HG02759 (cell line): ENCODE data around the gene FHOD3.

Experiments
- ATAC-seq: cut with Tn5 transposase; IDR thresholded peaks from one replicate; pipeline ENCODE4 v1.9.1; 2021; ENCODE audit warnings: mild to moderate bottlenecking, moderate library complexity; ENCODE audit not compliant: unreplicated experiment

Gene FHOD3

GRCh38 chr18:36295880-36296301, 1.6 kb upstream of the FHOD3 start:
- ATAC-seq, result no peak

DNA sequence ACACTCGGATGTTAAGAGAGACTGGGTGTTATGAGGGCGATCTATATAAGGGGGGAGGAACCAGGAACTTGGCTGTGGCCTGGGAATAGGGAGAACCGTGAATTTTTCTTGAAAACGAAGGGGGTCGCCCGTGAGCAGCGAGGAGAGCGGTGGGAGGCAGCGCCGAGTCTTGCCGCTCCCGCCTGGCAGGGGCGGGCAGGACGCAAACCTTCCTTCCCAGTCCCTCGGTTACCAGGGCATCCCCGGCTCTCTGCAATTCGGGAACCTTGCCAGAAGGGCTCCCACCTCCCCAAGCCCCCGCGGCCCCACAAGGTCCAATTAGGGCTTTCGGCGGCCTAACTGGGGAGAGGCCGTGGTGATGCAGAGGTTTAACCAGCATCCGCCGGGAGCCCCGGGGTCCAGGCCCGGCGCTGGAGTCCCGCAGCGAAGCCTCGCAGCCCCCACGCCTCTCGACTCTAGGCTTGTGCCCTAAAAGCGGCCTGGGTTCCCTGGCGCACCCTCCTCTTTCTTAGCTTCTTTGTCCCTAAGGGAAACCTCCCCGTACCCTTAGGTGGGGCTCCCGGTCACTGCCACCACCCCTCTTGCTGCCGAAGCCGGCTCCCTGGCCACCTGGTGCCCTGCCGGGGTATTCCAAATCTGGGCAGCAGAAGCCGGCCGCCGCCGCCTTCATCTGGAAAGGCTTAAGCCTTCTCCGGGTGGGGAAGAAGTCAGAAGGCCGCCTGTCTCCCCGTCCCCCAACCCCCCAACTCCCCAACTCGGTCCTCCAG, 680 bp upstream of the FHOD3 start:
- ATAC-seq, result peak; percentile 20

DNA sequence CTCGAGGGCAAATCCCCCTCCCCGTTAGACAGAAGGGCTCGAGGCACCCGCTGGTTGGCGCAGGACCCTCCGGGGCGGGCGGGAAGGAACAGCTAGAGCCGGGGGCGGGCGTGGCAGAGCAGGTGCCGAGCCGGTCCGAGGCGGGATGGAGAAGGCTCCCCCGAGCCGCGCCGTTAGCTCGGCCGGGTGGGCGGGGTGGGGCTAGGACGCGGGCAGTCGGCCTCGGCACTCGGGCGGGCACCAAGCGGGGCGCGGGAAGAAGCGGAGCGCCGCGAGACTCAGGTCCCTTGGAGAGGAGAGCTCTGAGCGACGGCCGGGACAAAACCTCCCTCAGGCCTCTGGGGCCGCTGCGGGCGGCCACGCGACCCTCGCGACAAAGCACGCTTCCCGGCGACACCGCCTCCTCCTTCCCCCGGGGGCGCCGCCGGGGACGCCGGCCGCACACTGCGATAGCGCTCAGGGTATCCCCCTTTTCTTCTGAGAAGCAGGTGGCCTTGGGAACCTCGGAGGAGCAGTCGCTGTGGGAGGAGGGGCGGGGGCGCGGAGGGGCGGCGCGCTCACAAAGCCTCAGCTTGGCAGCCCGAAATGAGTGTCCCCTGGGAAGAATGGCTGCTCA, 721 bp downstream of the FHOD3 start:
- peak; percentile 33 for ATAC-seq

- no peak for ATAC-seq
Observed at GRCh38 chr18:36299015-36299414, 1.5 kb downstream of the FHOD3 start.

GRCh38 chr18:36300211-36300610, 2.7 kb downstream of the FHOD3 start:
- no peak for ATAC-seq

GRCh38 chr18:36301884-36302283, 4.4 kb downstream of the FHOD3 start:
- ATAC-seq, result no peak

DNA sequence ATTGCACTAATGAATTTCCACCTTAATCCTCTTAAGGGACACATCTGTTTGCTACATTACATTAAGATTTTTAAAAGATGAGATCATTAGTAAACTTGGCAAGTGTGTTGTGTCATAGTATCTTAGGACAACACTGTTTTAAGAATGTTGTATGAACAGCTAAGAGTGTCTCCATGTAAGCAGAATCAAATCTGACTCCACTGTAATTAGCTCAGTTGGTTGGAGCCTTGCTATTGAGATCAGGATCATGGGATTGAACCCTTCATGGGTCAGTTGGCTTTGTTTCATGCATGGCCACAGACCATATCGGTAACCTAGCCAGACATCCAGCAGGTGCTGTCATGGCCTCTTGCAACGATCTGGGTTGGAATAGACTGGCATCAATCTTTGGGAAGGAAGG, 5.2 kb downstream of the FHOD3 start:
- ATAC-seq, result no peak

- ATAC-seq, result no peak
Observed at GRCh38 chr18:36303211-36303844, 5.8 kb downstream of the FHOD3 start.

DNA sequence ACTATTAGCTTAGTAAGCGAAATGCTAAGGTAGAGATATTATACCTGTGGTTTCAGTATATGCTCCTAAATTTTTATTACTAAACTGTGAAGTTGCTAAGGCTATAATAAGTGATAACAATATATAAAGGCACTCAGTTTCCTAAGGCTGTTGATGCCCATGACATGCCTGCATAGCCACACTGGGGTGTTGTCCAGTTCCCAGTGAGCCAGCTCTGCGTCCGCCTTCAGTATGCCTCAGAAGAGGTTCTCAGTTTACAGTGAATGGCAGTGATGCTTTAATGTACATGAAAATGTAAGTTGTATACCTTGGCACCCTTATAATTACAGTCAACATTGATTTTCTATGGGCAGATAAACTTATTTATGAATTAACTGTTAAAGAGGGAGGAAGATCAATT, 7.2 kb downstream of the FHOD3 start:
- no peak for ATAC-seq

DNA sequence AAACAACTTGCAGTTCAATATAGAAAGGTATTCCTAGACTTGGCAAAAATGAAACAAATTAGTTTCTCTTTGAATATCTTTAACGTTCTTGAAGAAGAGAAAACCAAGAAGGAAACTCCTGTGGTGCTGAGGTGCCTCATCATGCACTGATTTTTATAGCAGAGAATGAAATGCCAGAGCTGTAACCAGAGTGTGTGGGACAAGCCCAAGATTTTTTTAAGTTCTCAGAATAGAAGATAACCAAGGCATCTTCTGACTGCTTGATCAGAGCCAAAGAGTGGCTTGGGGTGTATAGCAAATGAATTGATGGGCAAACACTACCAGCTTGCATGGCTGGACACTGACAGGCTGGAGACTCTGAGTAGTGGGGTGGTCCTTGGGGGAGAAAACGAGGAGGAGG, 7.9 kb downstream of the FHOD3 start:
- ATAC-seq, result no peak

DNA sequence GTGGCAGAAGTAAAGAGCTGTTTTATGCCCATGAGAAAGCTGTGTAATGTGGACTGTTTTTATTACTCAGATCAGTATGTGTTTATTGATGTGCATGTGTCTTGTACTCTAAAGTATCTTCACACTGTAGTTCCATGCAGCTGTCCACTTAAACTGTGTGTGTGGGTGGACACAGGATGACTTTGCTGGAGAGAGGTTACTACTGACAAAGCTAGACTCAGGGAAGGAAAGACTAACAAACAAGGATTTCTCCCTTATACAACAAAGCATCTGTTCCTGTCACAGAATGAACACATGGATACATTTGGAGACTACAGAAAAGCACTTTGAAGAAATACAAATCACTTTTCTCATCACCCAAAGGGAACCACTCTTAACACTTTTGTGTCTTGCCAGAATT, 10.0 kb downstream of the FHOD3 start:
- ATAC-seq, result no peak

DNA sequence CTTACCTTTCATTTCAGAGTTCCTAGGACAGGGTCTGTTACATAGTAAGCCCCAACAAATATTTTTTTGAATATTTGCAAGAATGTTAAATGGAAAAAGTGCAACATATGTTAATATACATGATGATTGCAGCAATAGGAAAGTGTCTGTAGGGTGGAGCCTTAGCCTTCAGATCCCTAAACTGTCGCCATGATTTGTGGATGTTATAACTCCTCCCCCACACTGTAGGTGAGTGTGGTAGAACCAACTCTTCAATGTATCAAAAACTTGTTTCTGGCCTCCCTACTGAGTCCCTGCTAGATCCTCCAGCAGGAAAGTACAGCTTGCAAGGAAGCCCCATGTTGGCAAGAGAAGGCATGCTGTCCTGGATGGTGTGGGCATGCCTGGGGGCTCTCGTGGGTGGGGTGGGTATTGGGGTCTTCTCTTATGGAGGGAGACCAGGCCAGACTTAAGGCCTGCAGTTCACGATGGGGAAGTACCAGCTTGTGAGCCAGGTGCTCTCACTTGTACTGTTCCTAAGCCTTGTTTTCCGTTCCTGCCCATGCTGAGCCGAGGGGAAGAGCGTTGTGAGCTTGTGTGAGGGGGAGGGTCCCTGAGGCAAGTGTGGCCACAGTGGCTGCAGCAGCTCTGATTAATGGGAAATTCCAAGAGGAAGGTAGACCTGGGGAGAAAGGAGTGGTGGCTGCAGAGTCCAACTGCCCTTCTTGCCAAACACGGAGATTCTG, 11.4 kb downstream of the FHOD3 start:
- no peak for ATAC-seq

DNA sequence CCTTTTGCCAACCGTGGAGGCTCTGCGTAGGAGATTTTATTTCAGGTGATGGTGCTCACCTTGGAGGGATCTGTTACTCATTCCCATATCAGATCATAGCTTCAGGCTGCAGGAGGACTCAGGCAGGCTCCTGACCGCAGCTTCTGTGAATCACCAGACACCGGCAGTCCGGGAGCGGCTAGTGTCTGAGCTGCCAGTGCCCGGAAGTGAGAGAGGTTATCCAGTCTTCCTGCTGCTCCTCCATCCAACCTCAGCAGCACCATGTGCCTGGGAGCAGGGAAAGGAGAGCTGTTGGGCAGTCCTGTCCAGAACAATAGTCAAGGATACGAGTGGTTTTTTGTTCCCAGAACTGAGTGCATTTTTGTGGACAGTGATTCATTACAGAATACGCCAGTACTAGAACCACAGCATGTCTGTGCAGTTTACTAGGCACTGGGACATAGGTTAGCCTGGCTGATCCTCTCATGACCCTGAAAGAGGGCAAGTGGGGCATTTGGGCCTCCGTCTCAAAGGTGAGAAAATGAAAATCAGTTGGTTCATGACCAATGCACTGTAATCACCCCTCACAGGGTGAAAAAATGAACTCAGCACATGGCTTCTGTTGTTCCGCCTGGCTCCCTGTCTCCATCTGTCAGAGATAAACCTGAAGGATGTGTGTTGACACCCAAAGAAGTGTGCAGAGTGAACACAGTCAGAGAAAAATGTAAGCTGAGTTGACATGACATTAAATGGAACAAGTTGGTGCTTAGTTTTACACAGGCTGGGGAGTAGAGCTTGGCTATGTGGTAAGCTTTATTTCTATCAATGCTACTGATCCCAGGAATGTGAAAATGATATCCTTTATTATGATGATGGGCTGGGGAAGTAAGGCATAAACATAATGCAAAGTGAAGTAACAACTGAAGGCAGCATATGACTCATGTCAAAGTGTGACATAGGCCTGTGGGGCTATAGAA, 12.2 kb downstream of the FHOD3 start:
- ATAC-seq, result no peak

GRCh38 chr18:36311026-36311570, 13.6 kb downstream of the FHOD3 start:
- ATAC-seq, result no peak

DNA sequence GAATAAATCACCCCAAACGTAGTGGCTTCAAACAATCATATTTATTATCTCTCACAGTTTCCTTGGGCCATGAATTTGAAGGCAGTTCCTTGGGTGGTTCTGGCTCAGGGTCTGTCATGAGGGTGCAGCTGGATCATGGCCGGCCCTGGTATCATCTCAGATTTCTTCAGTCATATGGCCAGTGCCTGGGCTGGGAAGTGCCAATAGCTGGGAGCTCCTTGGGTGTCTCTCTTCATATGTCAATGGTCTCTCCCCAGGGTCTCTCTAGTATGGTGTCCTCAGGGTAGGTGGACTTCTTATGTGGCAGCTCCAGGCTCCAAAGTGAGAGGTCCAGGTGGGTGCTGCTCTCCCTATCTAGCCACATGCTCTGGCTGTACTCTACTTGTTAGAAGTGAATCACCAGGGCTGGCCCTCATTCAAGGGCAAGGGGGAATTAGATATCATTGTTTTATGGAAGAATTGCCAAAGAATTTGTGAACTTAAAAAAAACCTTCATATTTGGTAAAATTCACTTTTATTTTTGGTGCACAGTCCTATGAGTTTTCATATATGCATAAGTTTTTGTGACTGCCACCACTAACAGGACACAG, 15.4 kb downstream of the FHOD3 start:
- ATAC-seq, result no peak

DNA sequence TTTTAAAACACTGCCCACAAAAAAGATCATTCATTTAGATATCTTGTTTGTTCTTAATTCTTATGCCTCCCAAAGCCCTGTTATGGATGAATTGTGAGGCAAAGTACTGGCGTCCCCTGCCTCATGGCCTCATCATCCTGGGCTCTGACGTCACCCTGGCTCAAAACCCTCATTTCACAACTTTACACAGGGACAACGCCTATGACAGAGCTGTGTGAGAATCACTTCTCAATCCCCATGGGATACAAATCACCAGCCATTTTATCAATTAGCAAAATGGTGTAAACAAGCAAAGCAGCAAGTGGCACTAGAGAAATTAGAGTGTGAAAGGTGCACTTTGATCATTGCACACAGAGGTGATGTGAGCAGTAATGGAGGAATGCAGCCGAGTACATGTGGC, 16.6 kb downstream of the FHOD3 start:
- no peak for ATAC-seq

DNA sequence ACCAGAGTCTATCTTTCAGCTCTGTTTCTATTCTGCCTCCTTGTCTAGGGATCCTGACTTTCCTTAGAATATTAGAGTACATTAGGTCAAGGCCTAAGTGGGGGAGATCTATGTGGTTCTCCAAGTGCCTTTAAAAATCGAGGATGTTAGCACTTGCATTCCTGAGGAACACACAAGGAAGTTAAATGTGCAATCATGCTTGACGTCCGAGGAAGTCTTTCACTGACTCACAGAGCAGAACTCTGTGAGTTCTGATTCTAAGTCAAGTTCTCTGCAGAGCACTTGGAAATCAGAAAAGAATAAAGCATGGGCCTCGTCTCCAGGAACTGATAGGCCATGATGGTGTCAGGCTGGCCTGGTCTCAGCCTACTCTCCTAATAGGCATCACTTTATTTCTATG, 17.2 kb downstream of the FHOD3 start:
- ATAC-seq, result no peak

DNA sequence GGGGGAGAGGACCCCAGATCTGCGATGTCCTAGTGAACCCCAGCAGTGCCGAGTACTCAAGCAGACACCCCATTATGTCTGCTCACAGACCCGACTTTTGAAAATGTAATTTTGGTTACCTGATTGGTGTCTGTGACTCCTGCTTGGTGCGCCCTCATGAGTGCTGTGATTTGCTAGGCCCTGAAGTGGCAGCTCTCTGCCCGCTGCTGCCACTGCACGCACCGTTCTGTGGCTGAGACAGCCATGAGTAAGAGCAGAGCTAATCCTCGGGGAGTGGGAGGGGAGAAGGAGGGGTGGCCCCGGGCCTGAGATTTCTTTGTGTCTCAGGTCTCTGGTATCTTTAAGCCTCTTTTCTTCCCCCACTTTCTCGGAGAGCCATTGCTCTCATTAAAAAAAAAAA, 18.2 kb downstream of the FHOD3 start:
- ATAC-seq, result no peak

DNA sequence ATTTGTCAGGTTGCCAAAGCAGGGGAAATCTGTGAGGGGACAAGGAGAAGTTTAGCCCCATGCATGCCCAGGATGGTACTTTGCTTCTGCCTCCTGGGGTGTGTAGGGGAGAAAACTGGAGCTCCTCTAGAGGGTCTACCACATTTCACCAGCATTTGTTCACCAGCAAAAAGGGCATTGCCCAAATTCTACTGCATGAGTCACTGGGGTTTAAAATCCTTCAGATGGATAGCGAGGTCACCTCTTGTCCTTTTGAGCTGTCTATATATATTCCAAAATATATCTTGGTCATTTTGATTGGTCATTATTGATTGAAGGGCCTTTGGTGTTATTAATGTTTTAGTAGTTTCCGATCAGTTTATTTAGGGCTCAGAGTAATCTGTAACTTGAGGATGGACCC, 18.7 kb downstream of the FHOD3 start:
- ATAC-seq, result no peak
